ENCODE measurements around the gene ANKRD53.

GRCh38 chr2:70964133-70964532, 14.3 kb upstream of the ANKRD53 start:
- TF ChIP-seq CTCF (IDR thresholded peaks at IDR 0.05; ENCODE audit: low read length), result no peak
- TF ChIP-seq EZH2 (optimal IDR thresholded peaks at IDR 0.05; ENCODE audit: low read depth, low read length), result no peak
- TF ChIP-seq EZH2phosphoT487 (IDR thresholded peaks at IDR 0.05; ENCODE audit: low read length), result no peak

Data from MM.1S (cell line).